Activated T-cell treated with anti-CD3 and anti-CD28 coated beads, Interleukin-2, amount 50 U/mL, for 48 hours (primary cell): Measurements from ENCODE around the gene HOXA3.

Source experiments
- DNase-seq, 2 experiments: peaks; one replicate each; pipeline ENCODE4 v3.0.0-alpha.2; 2020

HOXA3 gene

GRCh38 chr7:27151931-27152815 is at the start of gene HOXA3:
HOXA3 (minus strand) TSS chr7:27152583; CDS start chr7:27110640, 41,943 bp downstream.
- peak; percentile 24 to 37 for DNase-seq

- DNase-seq = no peak
Observed at GRCh38 chr7:27201580-27202017, 49.2 kb upstream of the HOXA3 start.

- peak; percentile 24 to 33 for DNase-seq
Observed at GRCh38 chr7:27200761-27201579, 48.6 kb upstream of the HOXA3 start.

- DNase-seq = peak; percentile 26 to 42
Observed at GRCh38 chr7:27199849-27200760, 47.7 kb upstream of the HOXA3 start, which contains the start of gene HOXA13. HOXA13 (minus strand) TSS chr7:27200091; CDS start chr7:27200077, 14 bp downstream.

- DNase-seq = peak; percentile 40 to 42
Observed at GRCh38 chr7:27198871-27199801, 46.8 kb upstream of the HOXA3 start.

GRCh38 chr7:27198138-27198841 is 45.9 kb upstream of the HOXA3 start:
- DNase-seq = peak; percentile 32 to 37

GRCh38 chr7:27197137-27198042 is 45.0 kb upstream of the HOXA3 start:
- DNase-seq = peak in 1 of 2 experiments; percentile 16

GRCh38 chr7:27196287-27196767 is 43.9 kb upstream of the HOXA3 start:
- DNase-seq = peak; percentile 89 to 91

- DNase-seq = no peak
Observed at GRCh38 chr7:27194686-27195379, 42.5 kb upstream of the HOXA3 start.

GRCh38 chr7:27194002-27194352 is 41.6 kb upstream of the HOXA3 start:
- no peak for DNase-seq

GRCh38 chr7:27193335-27194001 is 41.1 kb upstream of the HOXA3 start:
- peak; percentile 23 to 27 for DNase-seq

- DNase-seq = peak; percentile 23 to 44
Observed at GRCh38 chr7:27192546-27193334, 40.4 kb upstream of the HOXA3 start.

- peak; percentile 32 to 35 for DNase-seq
Observed at GRCh38 chr7:27191833-27192545, 39.6 kb upstream of the HOXA3 start.

GRCh38 chr7:27191161-27191731 is 38.9 kb upstream of the HOXA3 start:
- DNase-seq = peak; percentile 18 to 31

GRCh38 chr7:27189997-27190748 is 37.8 kb upstream of the HOXA3 start:
- DNase-seq = peak; percentile 15 to 18
